H1 (cell line): Measurements from ENCODE around the gene ABHD2. TPM values are rescaled to one million over a fixed set of nuclear protein-coding genes. Genes with fewer than 3 reads are reported as not detected.

Source experiments
- ATF3 ChIP-seq: IDR thresholded peaks from 2 replicates; pipeline ENCODE4 v1.6.1; 2011; ENCODE audit warnings: low read depth, mild to moderate bottlenecking, low read length; ENCODE audit not compliant: insufficient read depth
- KDM4A ChIP-seq: IDR thresholded peaks from one replicate; pipeline ENCODE4 v1.7.1; 2012; ENCODE audit warnings: low read depth, mild to moderate bottlenecking, moderate library complexity, low read length, inconsistent platforms; ENCODE audit not compliant: severe bottlenecking
- polyA plus RNA-seq, 7 experiments: library from polyadenylated mRNA; depleted of rRNA in 3 of 7; stranded (reverse) in 5 of 7; unstranded in 2 of 7; fragments of >200 nt in 5 of 7; fragments of 200-250 nt in 2 of 7; gene quantifications; 1 replicate in 5 of 7; 2 replicates in 1 of 7; 4 replicates in 1 of 7; pipeline versions ENCODE4 v1.2.1 to v1.2.3, GENCODE V29; 2011 to 2013; ENCODE audit warnings: missing spikeins in 2 of 7, mixed read lengths in 2 of 7
- total RNA-seq: library from RNA; stranded (reverse); fragmentation: NEBNext Ultra II Directional; extraction: Animal tissue kit (Norgen Biotek cat#: 25700); gene quantifications from 2 replicates; pipeline ENCODE4 v1.2.1, GENCODE V29; 2021

The ABHD2 gene
- total and polyA plus RNA-seq, 2 of the 8 experiments (the other 6 are each of a cell fraction or from before 2014, with no cell fraction given) = 9.1 to 23.7 TPM

DNA sequence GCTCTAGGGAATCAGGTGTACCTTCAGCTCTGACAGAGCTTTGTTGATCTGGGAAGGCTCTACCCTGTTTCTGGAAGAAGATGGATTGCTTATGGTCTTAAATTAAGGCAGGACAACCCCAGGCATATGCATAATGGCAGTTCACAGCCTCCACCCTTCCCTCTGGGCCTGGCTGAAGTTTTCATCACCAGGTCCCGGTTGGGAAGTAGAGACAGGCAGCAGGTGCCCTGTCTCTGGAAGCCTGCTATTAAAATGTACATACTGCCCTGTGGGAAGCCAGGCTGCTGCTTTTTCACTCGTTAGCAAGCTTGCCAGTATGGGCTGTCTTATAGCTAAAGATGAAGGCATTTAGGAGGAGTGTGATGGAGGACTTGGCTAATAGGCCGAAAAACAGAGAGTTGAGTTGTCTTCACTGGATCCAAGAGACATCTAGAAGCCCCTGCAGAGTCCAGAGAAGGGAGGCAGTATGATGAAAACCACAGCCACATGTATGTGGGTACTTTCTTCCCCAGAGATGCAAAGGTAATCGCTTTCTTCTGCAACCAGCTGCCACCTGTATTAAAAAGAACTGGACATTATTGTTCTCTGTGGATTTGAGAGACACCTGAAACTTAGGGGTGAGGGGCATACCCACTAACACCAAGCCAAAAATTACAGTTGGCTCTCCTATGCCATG, 34.4 kb downstream of the ABHD2 start (continued):
- TF ChIP-seq KDM4A (no peak), ATF3 (no peak)
- TF ChIP-seq, all 59 proteins: peak for 0
